Measurements from ENCODE around the gene COA8. TPM values are rescaled to one million over a fixed set of nuclear protein-coding genes. Genes with fewer than 3 reads are reported as not detected.

Gene COA8
- total RNA-seq, 2 experiments from 2014 or later: 26.7 to 29.5 TPM

Other genes with a start within 250 kb of the COA8 start
- 100 to 1,000 TPM; 202 to 222 TPM for gene EIF5, start 228.7 kb upstream of the COA8 start, total RNA-seq
- gene MARK3, start 177.5 kb upstream of the COA8 start, total RNA-seq: 10 to 100 TPM; 87.4 to 88.0 TPM
- 1 to 10 TPM; 4.3 to 4.4 TPM for gene CKB, start 40.1 kb upstream of the COA8 start, total RNA-seq
- gene TRMT61A, start 33.8 kb upstream of the COA8 start, total RNA-seq: 1 to 10 TPM; 7.8 to 9.2 TPM
- 10 to 100 TPM; 31.7 to 32.3 TPM for gene BAG5, start 303 bp upstream of the COA8 start, total RNA-seq
- 100 to 1,000 TPM; 197 to 200 TPM for gene KLC1, start 66.3 kb downstream of the COA8 start, total RNA-seq
- gene XRCC3, start 152.5 kb downstream of the COA8 start, total RNA-seq: 10 to 100 TPM; 35.5 to 41.3 TPM
- gene ZFYVE21, start 152.8 kb downstream of the COA8 start, total RNA-seq: 10 to 100 TPM; 18.5 to 19.5 TPM